H9 (cell line): ENCODE data around the gene STK31. TPM values are rescaled to one million over a fixed set of nuclear protein-coding genes. Genes with fewer than 3 reads are reported as not detected.

Source experiments
- DNase-seq: peaks from one replicate; pipeline ENCODE4 v3.0.0-alpha.2; 2017
- H2AFZ ChIP-seq: one replicate; pipeline ENCODE4 v1.6.1; 2013; ENCODE audit warnings: mild to moderate bottlenecking, low read length, control low read depth, moderate library complexity
- H2AK5ac ChIP-seq: 2 replicates; pipeline ENCODE4 v1.6.1; 2013; ENCODE audit warnings: low read length, control low read depth, mixed read lengths; ENCODE audit not compliant: insufficient read length
- H2BK120ac ChIP-seq: one replicate; pipeline ENCODE4 v1.6.1; 2013; ENCODE audit warnings: low read depth, mild to moderate bottlenecking, low read length, control low read depth, inconsistent platforms; ENCODE audit not compliant: poor library complexity, severe bottlenecking
- H2BK12ac ChIP-seq: 2 replicates; pipeline ENCODE4 v1.6.1; 2013; ENCODE audit warnings: low read length, control low read depth, mixed read lengths, low read depth; ENCODE audit not compliant: insufficient read length
- H2BK15ac ChIP-seq: 2 replicates; pipeline ENCODE4 v1.6.1; 2013; ENCODE audit warnings: low read depth, low read length, control low read depth
- H2BK20ac ChIP-seq: one replicate; pipeline ENCODE4 v1.6.1; 2013; ENCODE audit warnings: low read depth, mild to moderate bottlenecking, low read length, control low read depth, inconsistent platforms; ENCODE audit not compliant: poor library complexity, severe bottlenecking
- H2BK5ac ChIP-seq: 2 replicates; pipeline ENCODE4 v1.6.1; 2013; ENCODE audit warnings: low read length, control low read depth, mixed read lengths; ENCODE audit not compliant: insufficient read length
- H3K14ac ChIP-seq: 2 replicates; pipeline ENCODE4 v1.6.1; 2013; ENCODE audit warnings: low read length, control low read depth; ENCODE audit not compliant: insufficient read depth
- H3K18ac ChIP-seq: 2 replicates; pipeline ENCODE4 v1.6.1; 2013; ENCODE audit warnings: low read depth, mild to moderate bottlenecking, mixed read lengths, low read length, control low read depth; ENCODE audit not compliant: insufficient read length
- H3K23ac ChIP-seq: 2 replicates; pipeline ENCODE4 v1.6.1; 2013; ENCODE audit warnings: low read length, control low read depth, mixed read lengths, low read depth; ENCODE audit not compliant: insufficient read length
- H3K23me2 ChIP-seq: 2 replicates; pipeline ENCODE4 v1.6.1; 2013; ENCODE audit warnings: low read depth, mild to moderate bottlenecking, mixed read lengths, low read length, control low read depth; ENCODE audit not compliant: insufficient read length, poor library complexity, severe bottlenecking
- H3K27ac ChIP-seq: 2 replicates; pipeline ENCODE4 v1.5.1; 2013; ENCODE audit warnings: low read length, control low read depth, mixed read lengths, low read depth; ENCODE audit not compliant: insufficient read length
- H3K27me3 ChIP-seq: 2 replicates; pipeline ENCODE4 v1.6.1; 2013; ENCODE audit warnings: low read length, control low read depth, inconsistent platforms; ENCODE audit not compliant: insufficient read depth
- H3K4ac ChIP-seq: 2 replicates; pipeline ENCODE4 v1.6.1; 2013; ENCODE audit warnings: low read depth, mild to moderate bottlenecking, control low read depth, inconsistent platforms, low read length, moderate library complexity
- H3K4me1 ChIP-seq: 2 replicates; pipeline ENCODE4 v1.6.1; 2013; ENCODE audit warnings: low read length, control low read depth, inconsistent platforms; ENCODE audit not compliant: insufficient read depth
- H3K4me2 ChIP-seq: 2 replicates; pipeline ENCODE4 v1.6.1; 2013; ENCODE audit warnings: low read length, control low read depth, mixed read lengths; ENCODE audit not compliant: insufficient read length, insufficient read depth
- H3K56ac ChIP-seq: 2 replicates; pipeline ENCODE4 v1.6.1; 2013; ENCODE audit warnings: low read depth, mild to moderate bottlenecking, mixed read lengths, low read length, control low read depth; ENCODE audit not compliant: insufficient read length
- H3K79me1 ChIP-seq: 2 replicates; pipeline ENCODE4 v1.6.1; 2013; ENCODE audit warnings: low read depth, mild to moderate bottlenecking, moderate library complexity, low read length, control low read depth, inconsistent platforms; ENCODE audit not compliant: insufficient read depth, poor library complexity, severe bottlenecking
- H3K79me2 ChIP-seq: 2 replicates; pipeline ENCODE4 v1.6.1; 2013; ENCODE audit warnings: low read length, control low read depth, inconsistent platforms; ENCODE audit not compliant: insufficient read depth
- H3K9ac ChIP-seq: 2 replicates; pipeline ENCODE4 v1.6.1; 2013; ENCODE audit warnings: low read length, control low read depth, mixed read lengths; ENCODE audit not compliant: insufficient read length; ENCODE audit errors: extremely low read depth
- H3K9me3 ChIP-seq: one replicate; pipeline ENCODE4 v1.6.1; 2013; ENCODE audit warnings: low read depth, low read length, inconsistent platforms; ENCODE audit not compliant: control insufficient read depth
- H3T11ph ChIP-seq: one replicate; pipeline ENCODE4 v1.6.1; 2013; ENCODE audit warnings: mild to moderate bottlenecking, low read length, control low read depth, inconsistent platforms
- H4K20me1 ChIP-seq: one replicate; pipeline ENCODE4 v1.6.1; 2013; ENCODE audit not compliant: control insufficient read depth, insufficient read length, insufficient read depth
- H4K5ac ChIP-seq: 2 replicates; pipeline ENCODE4 v1.6.1; 2013; ENCODE audit warnings: low read depth, mild to moderate bottlenecking, mixed read lengths, low read length, control low read depth; ENCODE audit not compliant: insufficient read length
- H4K8ac ChIP-seq: replicated peaks from 2 replicates; pipeline ENCODE4 v1.6.1; 2013; ENCODE audit warnings: low read length, control low read depth, mixed read lengths, low read depth; ENCODE audit not compliant: insufficient read length
- H4K91ac ChIP-seq: 2 replicates; pipeline ENCODE4 v1.6.1; 2013; ENCODE audit warnings: low read depth, mild to moderate bottlenecking, moderate library complexity, mixed read lengths, low read length, control low read depth; ENCODE audit not compliant: insufficient read length
- H3K27ac Mint-ChIP-seq, 3 experiments: 2 replicates in 2 of 3; 3 replicates in 1 of 3; pipeline ENCODE4 v1.8.0; 2020 to 2021; ENCODE audit warnings: mixed read lengths in 3 of 3, mild to moderate bottlenecking in 1 of 3, moderate library complexity in 1 of 3
- H3K27me3 Mint-ChIP-seq: 2 replicates; pipeline ENCODE4 v1.8.0; 2021; ENCODE audit warnings: low read depth, mild to moderate bottlenecking, moderate library complexity, mixed read lengths
- H3K36me3 Mint-ChIP-seq, 3 experiments: 2 replicates in 2 of 3; 3 replicates in 1 of 3; pipeline ENCODE4 v1.8.0; 2020 to 2021; ENCODE audit warnings: low read depth in 3 of 3, mixed read lengths in 3 of 3; ENCODE audit not compliant: insufficient read depth in 1 of 3
- H3K4me1 Mint-ChIP-seq, 2 experiments: 2 replicates each; pipeline ENCODE4 v1.8.0; 2020; ENCODE audit warnings: mixed read lengths in 2 of 2
- H3K4me3 Mint-ChIP-seq, 2 experiments: 2 replicates in 1 of 2; 3 replicates in 1 of 2; pipeline ENCODE4 v1.8.0; 2020 to 2021; ENCODE audit warnings: mild to moderate bottlenecking in 2 of 2, mixed read lengths in 2 of 2, moderate library complexity in 1 of 2
- H3K9me3 Mint-ChIP-seq, 2 experiments: 2 replicates in 1 of 2; 3 replicates in 1 of 2; pipeline ENCODE4 v1.8.0; 2020; ENCODE audit warnings: mild to moderate bottlenecking in 2 of 2, mixed read lengths in 2 of 2, moderate library complexity in 1 of 2
- WGBS: extraction: QIAGEN DNeasy Blood & Tissue Kit; methylation state at CpG from one replicate; pipeline ENCODE4 v1.1.7; 2013; ENCODE audit warnings: missing lambda C conversion rate, low lambda C conversion rate, mixed read lengths; ENCODE audit not compliant: insufficient read length; ENCODE audit errors: extremely low coverage; 5-methylcytosine and 5-hydroxymethylcytosine counted together
- total RNA-seq: library from RNA; stranded (reverse); gene quantifications from 2 replicates; pipeline ENCODE4 v1.2.1, GENCODE V29; 2021
- TF ChIP-seq, protein P1 (sequence below): fragments of 200-600 bp; sonication (generic); conservative IDR thresholded peaks from 3 replicates; pipeline ENCODE4 v1.8.0; 2021; ENCODE audit warnings: antibody characterized with exemption, mild to moderate bottlenecking

STK31 gene
- total RNA-seq, 1 experiment from 2014 or later = 0.24 TPM

- H3K79me1 ChIP-seq = no peaks in the 10 kb centered on the region
- no peaks in the 10 kb centered on the region for H4K20me1 ChIP-seq
- no peak overlapping the region for H3K56ac ChIP-seq
- H2AFZ ChIP-seq = no peak overlapping the region
- H4K8ac ChIP-seq = no peak overlapping the region
- H3K9me3 ChIP-seq = no peaks in the 10 kb centered on the region
- H3K23me2 ChIP-seq = no peaks in the 10 kb centered on the region
- no peak overlapping the region for H3K4me3 Mint-ChIP-seq
- H2BK15ac ChIP-seq = no peak overlapping the region
- no peak overlapping the region for H3T11ph ChIP-seq
- H3K27ac ChIP-seq = no peak overlapping the region
- H3K27me3 ChIP-seq = no peaks in the 10 kb centered on the region
- no peak overlapping the region for H4K5ac ChIP-seq
- no peak overlapping the region for H3K18ac ChIP-seq
- no peak overlapping the region for H3K4ac ChIP-seq
- H2BK12ac ChIP-seq = no peak overlapping the region
- no peaks in the 10 kb centered on the region for H3K4me1 Mint-ChIP-seq
- peaks cover 4 to 22% (median 11%) of the 10 kb centered on the region in 3 experiments; a peak in 6 of 7 replicates for H3K36me3 Mint-ChIP-seq
- no peak overlapping the region for H2BK20ac ChIP-seq
- no peaks in the 10 kb centered on the region; the same call in 1 of the 2 replicates for H3K27me3 Mint-ChIP-seq
- H3K79me2 ChIP-seq = no peaks in the 10 kb centered on the region
- H3K9ac ChIP-seq = no peak overlapping the region
- DNase-seq = no peak
- no peak overlapping the region for H2AK5ac ChIP-seq
- no peak overlapping the region for H3K4me2 ChIP-seq
- no peaks in the 10 kb centered on the region for H3K4me1 ChIP-seq
- no CpG with 5 or more reads among the region's 1 CpG for WGBS
- no peak overlapping the region for H3K27ac Mint-ChIP-seq
- H2BK120ac ChIP-seq = no peak overlapping the region
- TF ChIP-seq, protein P1, sequence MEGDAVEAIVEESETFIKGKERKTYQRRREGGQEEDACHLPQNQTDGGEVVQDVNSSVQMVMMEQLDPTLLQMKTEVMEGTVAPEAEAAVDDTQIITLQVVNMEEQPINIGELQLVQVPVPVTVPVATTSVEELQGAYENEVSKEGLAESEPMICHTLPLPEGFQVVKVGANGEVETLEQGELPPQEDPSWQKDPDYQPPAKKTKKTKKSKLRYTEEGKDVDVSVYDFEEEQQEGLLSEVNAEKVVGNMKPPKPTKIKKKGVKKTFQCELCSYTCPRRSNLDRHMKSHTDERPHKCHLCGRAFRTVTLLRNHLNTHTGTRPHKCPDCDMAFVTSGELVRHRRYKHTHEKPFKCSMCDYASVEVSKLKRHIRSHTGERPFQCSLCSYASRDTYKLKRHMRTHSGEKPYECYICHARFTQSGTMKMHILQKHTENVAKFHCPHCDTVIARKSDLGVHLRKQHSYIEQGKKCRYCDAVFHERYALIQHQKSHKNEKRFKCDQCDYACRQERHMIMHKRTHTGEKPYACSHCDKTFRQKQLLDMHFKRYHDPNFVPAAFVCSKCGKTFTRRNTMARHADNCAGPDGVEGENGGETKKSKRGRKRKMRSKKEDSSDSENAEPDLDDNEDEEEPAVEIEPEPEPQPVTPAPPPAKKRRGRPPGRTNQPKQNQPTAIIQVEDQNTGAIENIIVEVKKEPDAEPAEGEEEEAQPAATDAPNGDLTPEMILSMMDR = no peak
- H4K91ac ChIP-seq = no peak overlapping the region
- no peak overlapping the region for H2BK5ac ChIP-seq
- H3K9me3 Mint-ChIP-seq = peaks cover 22 to 33% of the 10 kb centered on the region in 2 experiments
- no peak overlapping the region for H3K14ac ChIP-seq
- no peak overlapping the region for H3K23ac ChIP-seq
Observed at GRCh38 chr7:23746629-23747028, 36.6 kb downstream of the STK31 start.
